Activated CD8-positive, alpha-beta memory T cell treated with anti-CD3 and anti-CD28 coated beads for 24 hours (primary cell): ENCODE measurements around the gene KMO.

ENCODE experiments used
- DNase-seq: peaks from one replicate; pipeline ENCODE4 v3.0.0-alpha.2; 2020

Gene KMO

DNA sequence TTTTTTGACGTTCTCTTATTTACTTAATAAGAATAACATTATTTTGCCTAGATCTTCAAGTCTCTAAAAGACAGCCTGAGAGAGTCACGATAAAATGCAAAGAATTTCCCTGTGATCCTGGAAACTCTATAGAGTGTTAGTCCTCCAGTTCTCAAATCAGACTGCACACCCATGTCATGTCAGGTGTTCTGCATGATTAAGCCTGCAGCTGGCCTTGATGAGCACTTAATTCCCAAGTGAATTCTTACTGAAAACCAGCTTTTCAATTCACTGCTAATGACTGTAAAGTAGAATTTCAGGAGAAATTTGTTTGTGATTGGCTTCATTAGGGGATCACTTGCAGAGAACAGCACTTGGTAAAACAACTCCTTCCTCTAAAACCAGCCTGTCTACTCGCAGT lies 66.1 kb downstream of the KMO start:
- DNase-seq = no peak

DNA sequence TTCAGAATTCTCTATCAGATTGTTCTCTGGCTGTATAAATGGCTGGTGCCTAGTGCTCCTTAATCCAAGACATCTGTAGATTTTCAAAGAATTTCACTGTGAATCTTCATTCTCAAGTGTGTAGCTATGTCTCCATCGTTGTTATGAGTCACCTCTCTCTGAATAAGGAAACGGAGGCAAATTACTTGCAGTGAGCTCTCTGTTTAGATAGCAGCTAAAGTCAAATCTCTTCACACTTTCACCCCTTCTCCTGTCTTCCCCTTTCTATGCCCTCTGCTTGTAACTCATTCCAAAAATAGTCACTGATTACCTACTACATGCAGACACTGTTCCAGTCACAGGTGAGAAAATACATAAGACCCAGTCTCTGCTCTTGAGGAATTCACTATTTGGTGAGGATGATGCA lies 68.3 kb downstream of the KMO start:
- no peak for DNase-seq

DNA sequence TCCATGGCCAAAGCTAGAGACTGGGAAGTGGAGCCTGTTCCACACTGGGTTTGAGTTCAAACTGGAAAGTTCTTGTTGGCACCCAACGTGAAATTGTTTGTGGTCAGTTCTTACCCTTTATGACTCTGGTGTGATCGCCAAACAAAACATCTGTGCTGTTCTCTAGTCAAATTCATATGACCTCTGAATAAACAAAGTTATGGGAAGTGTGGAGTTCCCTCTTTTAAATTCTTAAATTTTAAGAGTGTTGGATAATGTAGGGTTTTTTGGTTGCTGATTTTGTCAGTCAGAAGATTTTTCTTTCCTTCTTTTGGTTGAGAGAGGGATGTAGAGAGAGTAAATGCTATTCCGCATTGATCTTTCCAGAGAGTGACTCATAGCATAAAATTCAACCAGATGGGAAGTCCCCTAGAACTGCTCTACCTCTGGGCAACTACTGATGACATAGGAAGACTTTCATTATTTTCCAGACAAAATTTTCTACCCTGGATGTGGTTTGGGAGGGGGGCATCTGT lies 71.6 kb downstream of the KMO start:
- no peak for DNase-seq

DNA sequence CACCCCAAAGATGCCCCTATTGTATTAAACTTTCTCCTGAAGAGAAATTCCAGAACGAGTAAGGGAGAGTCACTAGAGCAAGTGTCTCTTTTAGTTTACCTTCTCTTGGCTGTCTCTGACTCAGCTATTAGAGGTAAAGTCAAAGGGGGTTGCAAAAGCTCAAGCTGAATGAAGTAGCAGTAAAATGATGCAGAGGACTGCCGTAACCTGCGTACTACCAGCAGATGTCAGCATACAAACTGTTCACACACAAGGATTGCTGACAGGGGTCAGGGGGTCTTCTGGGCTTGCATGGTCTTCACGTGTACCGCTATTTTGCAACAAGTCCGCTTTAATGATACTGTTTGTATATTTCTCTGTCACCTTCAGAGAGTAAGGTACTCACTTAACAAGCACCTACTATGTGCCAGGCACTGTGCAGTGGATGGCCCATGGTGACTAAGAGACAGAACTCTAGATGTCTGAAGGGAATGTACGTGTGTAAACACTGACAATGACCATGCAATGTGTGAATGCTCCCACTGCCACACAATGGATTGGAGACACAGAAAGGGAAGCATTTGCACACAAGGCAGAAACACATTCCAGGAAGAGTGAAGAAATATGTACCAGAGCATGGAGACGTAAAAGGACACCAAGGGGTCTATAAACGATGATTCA lies 73.1 kb downstream of the KMO start:
- no peak for DNase-seq

DNA sequence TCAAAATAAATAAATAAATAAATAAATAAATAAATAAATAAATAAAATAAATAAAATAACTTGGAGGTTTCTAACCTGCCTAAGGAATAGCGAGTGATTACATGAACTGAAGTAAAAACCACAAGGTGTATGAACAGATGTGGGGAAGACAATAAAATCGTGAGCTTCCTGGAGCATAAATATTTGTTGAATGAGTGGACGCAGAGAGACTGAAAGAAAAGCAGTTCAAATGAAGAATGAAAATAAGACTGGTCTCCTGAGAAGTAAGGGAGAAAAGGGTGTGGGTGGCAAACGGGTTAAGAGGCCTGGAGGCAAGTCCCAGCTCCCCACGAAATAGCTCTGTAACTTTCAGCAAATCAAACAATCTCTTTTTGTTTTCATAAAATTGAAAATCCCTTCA lies 74.4 kb downstream of the KMO start:
- DNase-seq = no peak

DNA sequence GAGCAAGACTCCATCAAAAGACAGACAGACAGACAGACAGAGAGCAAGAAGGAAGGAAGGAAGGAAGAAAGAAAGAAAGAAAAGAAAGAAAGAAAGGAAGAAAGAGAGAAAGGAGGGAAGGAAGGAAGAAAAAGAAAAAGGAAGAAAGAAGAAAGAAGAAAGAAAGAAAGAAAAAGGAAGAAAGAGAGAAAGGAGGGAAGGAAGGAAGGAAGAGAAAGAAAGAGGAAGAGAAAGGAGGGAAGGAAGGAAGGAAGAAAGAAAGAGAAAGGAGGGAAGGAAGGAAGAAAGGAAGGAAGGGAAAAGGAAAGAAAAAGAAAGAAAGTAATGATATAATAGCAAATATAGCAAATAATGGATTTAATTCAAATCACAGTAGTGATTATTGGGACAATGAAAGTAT lies 75.3 kb downstream of the KMO start:
- DNase-seq = no peak

DNA sequence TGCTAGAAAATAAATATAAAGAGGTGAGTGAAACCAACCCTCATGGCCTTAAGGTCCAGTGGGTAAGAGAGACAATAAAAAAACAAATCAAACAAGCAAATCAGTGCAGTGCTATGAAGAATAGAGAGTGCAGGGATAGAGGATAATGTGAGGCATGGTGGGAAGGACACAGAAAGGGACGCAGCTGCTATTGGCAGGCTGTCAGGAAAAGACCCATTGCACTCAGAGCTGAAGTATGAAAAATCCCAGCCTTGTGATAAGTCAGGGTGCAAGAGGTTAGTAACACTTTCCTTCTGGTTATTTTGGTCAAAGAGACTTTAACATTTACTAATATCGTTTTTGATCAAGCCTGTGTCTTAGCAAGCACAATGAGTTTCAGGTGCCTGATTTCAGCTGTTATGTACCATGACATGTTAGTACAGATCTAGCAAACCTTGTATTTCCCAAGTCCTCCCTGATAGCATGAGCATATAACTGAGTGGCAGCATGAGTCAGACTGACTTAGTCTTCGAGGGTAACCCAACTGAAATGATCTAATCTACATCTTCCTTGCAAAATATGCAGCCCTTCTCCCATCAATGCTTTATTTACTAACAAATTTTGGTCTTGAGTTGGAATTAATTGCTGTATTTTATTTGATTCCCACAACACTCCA lies 76.3 kb downstream of the KMO start:
- DNase-seq = no peak

DNA sequence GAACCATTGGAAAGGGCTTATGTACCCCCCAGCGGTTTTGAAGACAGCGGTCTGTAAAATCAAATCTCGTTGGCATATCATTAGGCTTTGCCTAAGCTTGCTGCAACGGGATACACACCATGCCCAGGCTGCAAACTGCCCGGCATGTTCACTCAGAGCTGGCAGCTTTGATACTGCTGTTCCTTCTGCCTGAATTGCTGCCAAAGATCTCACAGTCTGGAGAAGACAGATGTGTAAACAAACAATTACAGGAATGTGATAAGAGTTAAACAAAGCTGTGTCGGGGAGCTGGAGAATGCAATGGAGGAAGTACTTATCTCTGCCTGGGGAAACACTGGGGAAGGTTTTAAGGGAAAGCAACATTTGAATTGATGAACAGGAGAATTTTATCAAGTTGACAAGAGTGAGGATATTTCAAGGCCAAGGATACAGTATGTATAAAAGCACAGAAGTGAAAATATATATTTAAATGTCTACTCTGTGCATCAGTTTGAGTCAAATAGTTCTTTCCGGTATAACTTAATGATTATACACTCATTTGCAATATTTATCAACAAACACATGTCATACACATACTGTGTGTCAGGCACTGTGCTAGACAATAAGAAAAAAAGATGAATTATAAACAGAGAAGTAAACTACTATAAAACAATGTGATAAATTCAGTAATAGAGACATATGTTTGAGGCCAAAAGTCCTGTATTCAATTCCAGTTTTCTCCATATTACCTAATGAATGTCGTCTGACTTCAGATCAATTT lies 78.1 kb downstream of the KMO start:
- no peak for DNase-seq

DNA sequence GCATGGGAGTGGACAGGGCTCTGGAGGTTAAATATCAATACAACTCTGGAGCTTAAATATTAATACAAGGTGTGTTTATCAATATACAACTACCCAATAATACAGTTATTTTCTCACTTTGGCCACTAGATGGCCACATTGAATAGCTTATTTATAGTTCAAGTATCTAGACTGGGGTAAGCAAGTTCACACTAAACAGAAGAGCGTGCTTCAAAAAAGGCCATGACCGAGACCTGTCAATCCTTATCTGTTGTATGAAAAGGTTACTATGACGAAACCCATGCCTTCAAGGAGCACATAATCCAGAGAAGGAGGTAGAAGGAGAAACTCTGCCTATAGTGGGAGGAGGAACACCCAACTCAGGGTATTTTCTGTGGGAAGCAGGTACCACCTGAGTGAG lies 78.9 kb downstream of the KMO start:
- no peak for DNase-seq

DNA sequence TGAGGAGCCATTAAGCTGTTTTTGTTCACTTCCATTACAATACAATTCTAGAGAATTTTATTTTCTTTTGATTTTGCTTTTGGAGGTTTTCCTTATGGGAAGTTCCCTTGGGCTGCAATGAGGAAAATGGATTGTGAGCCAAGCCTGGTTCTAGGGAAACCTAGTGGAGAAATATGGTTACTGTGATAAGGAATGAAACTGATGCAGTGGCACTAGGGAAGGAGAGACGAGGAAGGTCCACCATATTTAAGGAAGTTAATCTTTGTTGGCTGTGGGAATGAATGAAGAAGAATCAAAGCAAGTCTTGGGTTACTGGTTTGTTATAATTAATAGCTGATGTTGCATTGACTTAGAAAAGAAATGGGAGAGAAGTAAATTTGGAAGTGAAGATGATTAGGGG lies 79.6 kb downstream of the KMO start:
- DNase-seq = no peak

DNA sequence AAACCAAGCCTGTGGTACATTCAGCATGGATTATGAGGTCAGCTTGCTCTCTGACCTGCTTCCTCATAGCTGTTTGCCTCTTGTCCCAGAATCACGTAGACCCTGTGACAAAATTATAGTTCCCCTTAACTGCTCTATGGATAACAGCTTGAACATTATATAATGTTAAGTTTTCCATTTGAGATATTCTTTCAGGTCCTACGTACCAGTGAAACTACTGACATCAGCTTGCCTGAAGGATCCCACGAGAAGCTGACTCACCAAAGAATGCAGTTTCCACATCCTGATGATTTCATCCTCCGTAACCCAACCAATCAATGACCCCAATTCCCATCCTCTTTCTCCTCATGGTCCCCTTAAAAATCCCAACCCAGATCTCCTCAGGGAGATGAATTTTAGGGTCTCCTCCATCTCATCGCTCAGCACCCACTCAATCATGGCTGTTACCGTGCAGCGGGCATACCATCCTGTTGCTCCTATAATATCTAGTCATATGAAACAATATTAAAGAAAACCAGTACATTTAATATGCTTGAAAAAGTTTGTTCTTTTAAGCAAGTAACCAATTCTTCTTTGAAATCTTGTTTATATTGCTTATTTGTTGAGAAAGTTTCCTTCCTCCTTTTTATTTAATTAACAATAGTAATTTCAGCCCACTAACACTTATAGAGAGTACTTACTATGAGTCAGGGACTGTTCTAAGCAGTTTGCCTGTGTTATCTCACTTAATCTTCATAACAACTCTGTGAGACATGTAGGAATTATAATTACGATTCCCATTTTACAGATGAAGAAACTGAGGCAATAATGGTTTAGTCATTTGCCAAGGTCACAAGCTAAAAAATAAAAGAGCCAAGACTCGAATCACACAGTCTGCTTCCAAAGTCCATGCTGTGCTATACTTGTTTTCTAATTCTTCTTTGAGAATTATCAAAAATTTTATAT lies 80.6 kb downstream of the KMO start:
- DNase-seq = no peak

DNA sequence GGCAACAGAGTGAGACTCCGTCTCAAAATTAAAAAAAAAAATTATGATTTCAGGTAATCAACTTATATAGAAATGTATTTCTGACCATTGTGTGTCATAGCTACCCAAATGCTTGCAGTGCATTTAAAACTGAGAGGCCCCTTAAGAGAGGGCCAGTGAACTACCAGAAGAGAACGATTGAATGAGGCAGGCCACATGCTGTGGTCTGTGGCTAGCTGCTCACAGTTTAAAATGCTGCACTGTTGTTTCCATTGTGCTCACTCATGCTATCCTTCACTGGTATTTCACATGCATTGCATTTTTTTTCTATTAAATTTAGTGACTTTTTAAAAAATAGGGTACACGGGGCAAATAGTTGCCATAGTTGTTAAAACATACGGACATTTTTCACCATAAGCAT lies 82.0 kb downstream of the KMO start:
- no peak for DNase-seq

DNA sequence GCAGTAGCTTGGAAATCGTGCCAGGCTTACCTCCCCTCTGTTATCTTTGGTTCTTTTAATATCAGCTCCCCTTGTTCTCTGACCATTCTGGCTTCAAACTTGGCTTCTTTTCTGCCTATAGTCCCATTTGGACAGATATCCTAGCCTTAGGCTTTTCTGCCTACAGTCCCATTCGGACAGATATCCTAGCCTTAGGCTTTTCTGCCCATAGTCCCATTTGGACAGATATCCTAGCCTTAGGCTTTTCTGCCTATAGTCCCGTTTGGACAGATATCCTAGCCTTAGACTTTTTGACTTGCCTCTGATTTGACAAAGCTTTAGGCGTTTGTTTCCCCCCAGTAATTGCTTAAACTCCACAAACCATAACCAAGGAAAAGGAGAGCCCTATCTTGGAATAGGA lies 82.4 kb downstream of the KMO start:
- no peak for DNase-seq

DNA sequence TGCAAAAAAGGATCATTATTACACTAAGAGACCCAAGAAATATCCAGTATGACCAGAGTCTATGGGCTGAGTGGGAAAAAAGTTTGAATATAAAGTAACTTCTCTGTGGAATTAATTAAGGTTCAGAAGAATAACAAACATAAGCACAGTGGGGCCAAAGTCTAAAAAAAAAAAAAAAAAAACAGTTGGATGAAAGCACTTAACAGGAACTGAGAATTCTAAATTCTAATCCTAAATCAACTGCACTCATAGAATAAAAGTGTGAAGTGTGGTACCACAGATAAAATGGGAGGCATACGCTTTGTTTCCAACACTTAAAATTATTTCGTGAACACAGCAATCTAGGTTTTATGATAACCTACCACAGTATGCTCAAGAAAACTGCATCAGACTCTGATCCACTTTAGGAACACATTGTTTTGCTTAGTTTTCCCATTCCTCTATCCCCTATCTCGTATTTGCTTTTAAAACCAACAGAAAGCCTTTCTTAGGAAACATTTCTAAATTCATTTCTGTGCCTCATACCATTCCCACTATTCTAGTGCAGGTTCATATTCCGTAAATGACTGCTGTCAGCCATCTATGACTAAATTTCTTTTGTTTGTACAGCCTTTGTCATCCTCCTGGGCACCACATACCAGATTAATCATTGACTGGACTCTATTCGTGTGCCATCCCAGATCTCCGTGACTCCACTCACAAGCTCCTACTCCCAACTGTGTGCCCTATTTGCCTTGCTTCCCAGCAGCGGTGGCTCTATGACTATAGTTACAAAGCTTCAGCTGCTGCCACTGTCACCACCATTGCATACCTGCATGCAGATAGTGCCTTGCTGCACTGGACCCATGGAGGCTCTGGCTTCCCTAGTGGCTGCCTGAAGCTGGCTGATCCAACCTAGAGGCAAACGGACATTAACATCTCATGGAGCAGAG lies 83.1 kb downstream of the KMO start:
- no peak for DNase-seq

DNA sequence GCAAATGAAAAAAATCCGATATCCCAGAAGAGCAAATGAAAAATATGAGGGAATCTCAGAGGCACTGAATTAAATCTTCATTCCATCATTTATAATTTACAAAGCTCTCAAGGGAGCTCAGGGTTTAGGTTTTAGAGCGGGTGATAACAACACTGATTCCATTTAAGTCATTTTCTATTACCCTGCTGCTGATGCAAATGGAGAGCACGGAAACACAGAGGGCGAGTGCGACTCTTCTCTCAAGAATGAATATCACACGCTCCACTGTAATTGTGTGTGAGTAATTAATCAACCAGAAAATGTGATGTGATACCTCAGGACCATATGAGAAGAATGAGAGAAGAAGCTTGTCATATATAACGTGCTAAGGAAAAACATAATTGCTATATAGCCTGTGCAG lies 85.2 kb downstream of the KMO start:
- DNase-seq = no peak

DNA sequence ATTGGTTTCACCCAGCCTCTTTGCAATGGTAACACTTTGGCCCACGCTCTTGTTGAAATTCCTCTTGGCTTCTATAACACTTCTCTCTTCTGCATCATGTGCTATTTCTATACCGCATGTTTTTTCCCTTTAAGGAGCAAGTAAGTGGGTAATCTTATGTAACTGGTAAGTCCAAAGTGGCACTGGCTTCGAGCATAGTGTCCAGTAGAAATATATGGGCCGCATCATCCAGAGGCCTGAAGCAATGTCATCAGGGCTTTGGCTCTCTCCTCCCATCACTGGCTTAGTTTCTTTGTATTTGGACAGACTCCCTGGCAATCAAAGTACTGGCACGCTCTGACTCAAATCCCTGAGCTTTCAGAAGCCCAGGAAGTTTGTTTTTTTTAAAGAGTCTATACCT lies 90.5 kb downstream of the KMO start:
- no peak for DNase-seq

DNA sequence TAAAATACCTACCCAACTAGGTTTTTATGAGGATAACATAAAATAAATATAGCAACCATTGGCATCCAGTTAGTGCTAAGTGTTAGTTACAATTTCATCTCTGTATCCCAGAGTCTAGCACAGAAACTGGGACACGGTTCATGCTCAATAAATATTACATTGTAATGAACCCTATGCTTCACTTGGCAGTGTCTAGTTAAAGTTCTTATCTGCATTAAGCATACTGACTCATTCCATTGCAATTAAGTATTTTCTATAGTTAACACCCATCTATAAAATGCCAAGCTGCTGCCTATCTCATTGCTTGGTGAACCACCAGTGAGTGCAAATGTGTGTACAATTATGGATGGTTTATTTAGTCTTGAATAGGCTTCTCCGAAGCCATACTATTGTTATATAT lies 92.8 kb downstream of the KMO start:
- no peak for DNase-seq

DNA sequence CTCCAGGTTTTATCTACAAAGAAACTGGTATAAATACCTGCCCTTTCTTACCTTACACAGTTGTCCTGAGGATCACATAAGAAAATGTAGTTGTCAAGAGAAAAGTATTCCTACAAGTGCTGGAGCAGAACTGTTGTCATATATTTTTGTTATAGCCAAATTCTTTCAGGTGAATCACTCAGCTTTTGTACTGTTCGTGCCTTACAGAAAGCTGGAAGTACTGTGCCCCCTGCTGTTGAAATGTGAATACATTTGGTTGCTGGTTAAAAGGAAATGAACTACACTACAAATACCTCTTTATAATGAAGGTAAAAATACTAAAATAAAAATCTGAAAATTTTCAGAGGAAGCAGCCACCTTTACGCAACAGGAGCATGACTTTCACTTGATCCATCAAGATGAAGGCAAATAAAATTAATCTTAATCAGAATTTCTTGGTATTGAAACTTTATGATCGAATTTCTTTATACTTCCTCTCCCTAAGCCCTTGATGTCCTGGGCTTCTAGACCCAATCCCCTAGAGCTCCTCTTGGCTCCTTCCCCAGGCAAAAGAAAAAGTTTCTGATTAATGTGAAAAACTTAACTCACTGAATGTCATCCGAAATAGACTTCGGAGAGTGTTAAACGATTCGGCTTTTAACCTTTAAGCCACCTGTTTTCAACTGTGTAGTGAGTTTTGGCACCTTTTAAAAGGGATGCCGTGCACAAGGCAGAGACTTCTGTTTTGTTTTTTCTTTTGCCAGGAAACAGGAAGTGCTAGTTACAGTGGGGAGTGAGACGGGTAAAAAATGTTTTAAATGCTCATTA lies 95.5 kb downstream of the KMO start:
- DNase-seq = no peak

DNA sequence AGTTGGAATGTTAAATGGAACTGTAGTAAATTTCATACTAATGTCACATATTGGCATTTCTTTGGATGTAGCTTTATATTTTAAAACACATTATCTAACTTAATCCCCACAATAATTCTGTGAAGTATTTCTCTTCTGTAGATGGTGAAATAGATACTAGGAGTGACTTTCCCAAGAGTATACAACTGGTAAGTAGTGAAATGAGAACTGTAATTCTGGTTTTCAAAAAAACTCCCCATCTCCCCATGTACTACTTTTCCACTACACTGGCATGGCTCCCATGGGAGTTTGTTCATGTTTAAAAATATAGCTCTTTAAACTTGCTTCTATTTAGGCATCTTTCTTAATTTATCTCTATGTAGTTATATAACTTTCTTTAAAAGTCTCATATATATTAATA lies 97.8 kb downstream of the KMO start:
- no peak for DNase-seq

DNA sequence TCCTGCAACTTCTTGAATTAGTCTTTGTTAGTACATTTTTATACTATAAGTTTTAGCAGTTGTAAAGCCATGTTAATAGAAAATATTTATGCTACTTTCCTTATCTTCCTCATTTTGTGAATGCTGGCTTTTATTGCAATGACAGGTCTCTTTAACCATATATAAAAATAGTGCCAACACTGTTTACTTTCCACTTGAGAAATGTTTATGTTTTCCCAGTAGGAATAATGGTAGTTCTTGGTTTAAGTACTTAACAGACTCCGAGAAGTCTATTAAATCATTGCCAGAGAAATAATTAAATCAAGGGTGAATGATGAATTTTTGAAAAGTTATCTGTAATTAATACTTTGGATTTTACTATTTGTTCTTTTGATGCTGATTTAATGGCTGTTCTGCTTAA lies 98.3 kb downstream of the KMO start:
- no peak for DNase-seq

DNA sequence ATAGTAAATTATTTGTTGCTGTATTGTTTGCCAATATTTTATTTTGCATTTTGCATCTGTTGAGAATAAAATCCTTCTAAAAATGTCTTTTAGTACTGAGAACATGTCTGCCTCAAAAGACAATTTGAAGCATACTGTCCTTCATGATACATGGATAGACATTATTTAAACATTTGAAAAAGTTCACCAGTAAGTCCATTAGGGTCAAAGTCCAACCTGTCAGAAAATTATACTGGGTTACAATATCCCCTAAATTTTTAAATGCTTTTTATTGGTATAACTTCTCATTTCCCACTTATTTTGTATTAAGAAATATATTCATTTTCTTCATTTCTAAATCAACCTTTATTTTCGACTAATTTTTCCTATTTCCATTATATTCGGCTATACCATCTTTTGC lies 98.7 kb downstream of the KMO start:
- DNase-seq = no peak
